Fibroblast of the aortic adventitia (primary cell): Measurements from ENCODE around the gene THAP4. TPM values are rescaled to one million over a fixed set of nuclear protein-coding genes. Genes with fewer than 3 reads are reported as not detected.

Experiments
- DNase-seq: peaks from one replicate; pipeline ENCODE4 v3.0.0-alpha.2; 2010; ENCODE audit warnings: low read depth
- H3K4me3 ChIP-seq: 2 replicates; pipeline ENCODE4 v1.5.1; 2011; ENCODE audit warnings: low read depth, mild to moderate bottlenecking, control low read depth, low read length, moderate library complexity
- CTCF ChIP-seq: IDR thresholded peaks from 2 replicates; pipeline ENCODE4 v1.5.1; 2011; ENCODE audit warnings: mild to moderate bottlenecking, low read length, control low read depth, inconsistent platforms; ENCODE audit not compliant: insufficient read depth
- total RNA-seq: library from RNA; depleted of rRNA; stranded (reverse); fragments of >200 nt; gene quantifications from 2 replicates; pipeline ENCODE4 v1.2.3, GENCODE V29; 2012; ENCODE audit warnings: low replicate concordance

THAP4 gene
- total RNA-seq = 26.4 and 27.0 TPM in 2 replicates

GRCh38 chr2:241637018-241637794, at the start of gene THAP4, which contains the start of gene ATG4B:
THAP4 (minus strand) TSS chr2:241637158; CDS start chr2:241637017, 141 bp downstream.
ATG4B (plus strand) TSS chr2:241637693; CDS start chr2:241637715, 22 bp downstream.
- peak; percentile 73 for DNase-seq
- no peak for TF ChIP-seq CTCF
- peak within 1 kb of the TSS; percentile 91 for H3K4me3 ChIP-seq

GRCh38 chr2:241686324-241686649, 49.3 kb upstream of the THAP4 start:
- no peak for DNase-seq
- H3K4me3 ChIP-seq = peak overlapping the region; percentile 89
- no peak for TF ChIP-seq CTCF

- no peak overlapping the region for H3K4me3 ChIP-seq
- peak; percentile 95 for DNase-seq
- no peak for TF ChIP-seq CTCF
Observed at GRCh38 chr2:241680827-241681599, 44.1 kb upstream of the THAP4 start.

- no peak overlapping the region for H3K4me3 ChIP-seq
- no peak for DNase-seq
- no peak for TF ChIP-seq CTCF
Observed at GRCh38 chr2:241680044-241680443, 43.1 kb upstream of the THAP4 start.

GRCh38 chr2:241678784-241679540, 42.0 kb upstream of the THAP4 start:
- no peak for TF ChIP-seq CTCF
- no peak overlapping the region for H3K4me3 ChIP-seq
- DNase-seq = no peak

GRCh38 chr2:241678307-241678706, 41.3 kb upstream of the THAP4 start:
- TF ChIP-seq CTCF = no peak
- no peak for DNase-seq
- no peak overlapping the region for H3K4me3 ChIP-seq
